ENCODE data around the gene RCC2.

RCC2 gene

DNA sequence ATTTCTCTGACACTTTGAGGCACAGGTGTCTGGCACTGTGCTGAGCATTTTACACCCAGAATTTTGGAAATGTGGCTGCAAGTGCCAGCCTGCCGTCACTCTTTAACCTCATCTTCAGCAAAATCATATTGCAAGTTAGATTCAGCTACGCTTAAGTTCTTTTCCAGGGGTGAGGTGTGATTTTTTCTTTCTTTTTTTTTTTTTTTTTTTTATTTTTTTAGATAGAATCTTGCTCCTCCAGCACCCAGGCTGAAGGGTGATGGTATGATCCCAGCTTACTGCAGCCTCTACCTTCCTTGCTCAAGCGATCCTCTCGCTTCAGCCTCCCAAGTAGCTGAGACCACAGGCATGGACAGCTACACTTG lies 2.5 kb upstream of the RCC2 start:
- DNase-seq, result no peak

DNA sequence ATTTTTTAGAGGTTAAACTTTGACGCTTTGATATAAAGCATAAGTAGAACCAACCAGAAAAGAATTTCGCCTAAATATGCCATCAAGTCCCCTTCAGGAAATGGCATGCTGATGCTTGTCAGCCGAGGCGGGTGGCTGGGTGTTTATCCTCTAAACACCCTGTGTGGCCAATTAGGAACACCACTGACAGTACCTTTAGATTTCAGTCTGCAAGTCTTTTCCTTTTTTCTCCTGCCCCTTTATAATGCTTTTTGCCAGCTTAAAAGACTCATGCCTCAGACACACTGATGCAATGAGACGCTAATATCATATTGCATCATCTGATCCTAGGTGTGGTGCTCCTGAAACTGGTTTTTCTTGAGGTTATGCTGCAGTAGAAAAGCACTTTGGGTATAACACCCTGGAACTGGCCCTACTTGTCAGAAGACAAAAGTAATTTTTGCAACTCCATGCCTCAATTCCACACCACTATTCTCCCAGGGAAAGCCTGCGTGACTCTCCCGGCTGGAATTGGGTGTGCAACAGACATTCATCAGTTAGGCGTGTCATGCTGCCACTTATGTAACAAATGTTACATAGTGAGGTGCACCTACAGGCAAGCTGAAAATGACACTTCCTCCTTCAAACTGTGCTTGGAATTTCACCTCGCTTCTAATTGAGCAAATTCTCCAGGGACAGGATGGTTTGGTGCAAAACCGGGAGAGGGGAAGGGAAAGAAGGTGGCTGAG lies 2.0 kb upstream of the RCC2 start:
- DNase-seq, result no peak

DNA sequence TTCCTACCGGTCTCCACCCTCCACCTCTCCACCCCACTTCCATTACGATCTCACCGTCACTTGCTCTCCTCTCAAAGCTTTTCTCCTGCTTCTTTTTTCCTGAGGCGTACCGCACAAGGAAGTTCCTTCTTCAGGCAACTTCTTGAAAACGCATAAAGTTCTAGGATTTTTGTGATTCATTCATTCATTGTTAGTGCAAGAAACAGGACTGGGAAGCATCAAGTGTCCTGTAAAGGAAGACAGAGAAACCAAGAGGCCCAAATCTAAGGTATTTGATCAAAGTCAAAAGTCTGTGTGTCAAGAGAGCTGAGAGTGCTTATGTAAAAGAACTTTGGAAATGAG lies 1.3 kb upstream of the RCC2 start:
- no peak for DNase-seq

DNA sequence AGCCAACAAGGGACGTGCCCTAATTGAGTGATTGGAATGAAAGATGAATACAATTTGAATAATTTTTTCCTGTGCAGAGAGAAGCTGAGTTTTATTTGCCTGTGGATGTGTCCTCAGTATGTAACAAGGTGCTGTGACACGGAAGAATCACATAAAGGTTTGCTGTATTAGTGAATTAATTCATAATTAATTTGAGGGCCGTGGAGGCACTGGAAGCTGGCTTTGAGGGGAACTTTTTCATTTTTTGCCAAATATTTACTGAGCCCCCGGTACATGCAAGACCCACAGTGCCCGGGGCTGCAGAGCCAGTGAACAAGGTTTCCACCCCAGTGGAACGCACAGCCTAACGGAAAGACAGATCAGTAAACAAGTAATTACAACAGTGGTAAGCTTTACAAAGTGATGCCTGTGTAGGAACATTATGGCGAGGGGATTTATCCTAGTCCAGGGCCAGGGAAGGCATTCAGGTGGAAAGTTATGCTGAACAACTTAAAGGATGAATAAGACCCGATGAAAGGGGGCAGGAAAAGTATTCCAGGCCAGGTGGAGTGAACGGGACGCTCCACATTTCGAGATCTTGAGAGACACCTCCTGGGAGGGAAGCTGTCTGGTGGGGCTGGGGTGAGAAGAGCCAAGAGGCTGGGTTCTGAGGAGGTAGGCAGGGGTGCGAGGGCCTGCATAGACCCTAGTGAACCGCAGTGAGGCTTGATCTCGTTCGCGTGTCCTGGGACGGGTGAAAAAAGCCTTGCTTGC lies 773 bp upstream of the RCC2 start:
- no peak for DNase-seq

DNA sequence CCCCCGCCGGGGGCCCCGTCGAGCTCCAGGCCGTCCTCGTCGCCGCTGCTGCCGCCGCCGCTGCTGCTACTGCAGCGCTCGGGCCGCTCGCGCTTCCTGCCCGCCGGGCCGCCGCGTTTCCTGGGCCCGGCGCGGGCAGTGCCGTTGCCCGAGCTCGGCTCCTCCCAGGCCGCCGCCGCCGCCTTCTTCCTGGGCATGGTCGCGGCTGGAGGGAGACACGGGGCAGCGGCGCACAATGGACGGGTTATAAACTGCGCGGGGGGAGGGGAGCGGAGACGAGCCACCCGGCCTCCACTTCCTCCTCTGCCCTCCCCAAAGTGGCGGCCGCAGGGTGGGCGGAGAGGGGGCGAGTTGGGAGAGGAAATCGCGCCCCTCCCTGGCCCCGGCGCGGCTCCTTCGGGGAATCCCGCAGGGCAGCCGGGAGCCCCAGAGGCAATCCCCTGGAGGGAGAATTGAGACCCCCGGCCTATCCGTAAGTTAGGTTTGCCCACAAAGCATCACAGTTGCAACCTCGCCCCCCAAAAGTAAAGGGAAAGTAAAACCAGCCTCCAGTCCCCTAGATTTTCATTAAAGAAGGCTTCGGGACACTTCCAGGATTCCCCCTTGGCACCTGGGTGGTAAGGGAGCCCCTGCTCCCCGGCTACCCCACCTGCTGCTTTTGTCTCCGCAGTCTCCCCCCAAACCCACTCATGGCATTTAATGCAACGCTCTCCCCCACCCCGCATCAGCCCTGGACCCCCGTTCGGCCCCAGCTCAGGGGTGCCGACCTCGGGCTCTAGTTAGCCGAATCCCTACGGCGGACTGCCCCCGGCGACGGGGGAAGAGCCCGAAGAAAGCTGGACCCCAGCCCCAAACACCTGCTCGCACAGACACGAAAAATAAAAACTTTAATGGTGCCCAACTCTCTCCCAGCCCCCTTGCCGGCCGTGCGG lies 893 bp downstream of the RCC2 start:
- peak; percentile 71 for DNase-seq

DNA sequence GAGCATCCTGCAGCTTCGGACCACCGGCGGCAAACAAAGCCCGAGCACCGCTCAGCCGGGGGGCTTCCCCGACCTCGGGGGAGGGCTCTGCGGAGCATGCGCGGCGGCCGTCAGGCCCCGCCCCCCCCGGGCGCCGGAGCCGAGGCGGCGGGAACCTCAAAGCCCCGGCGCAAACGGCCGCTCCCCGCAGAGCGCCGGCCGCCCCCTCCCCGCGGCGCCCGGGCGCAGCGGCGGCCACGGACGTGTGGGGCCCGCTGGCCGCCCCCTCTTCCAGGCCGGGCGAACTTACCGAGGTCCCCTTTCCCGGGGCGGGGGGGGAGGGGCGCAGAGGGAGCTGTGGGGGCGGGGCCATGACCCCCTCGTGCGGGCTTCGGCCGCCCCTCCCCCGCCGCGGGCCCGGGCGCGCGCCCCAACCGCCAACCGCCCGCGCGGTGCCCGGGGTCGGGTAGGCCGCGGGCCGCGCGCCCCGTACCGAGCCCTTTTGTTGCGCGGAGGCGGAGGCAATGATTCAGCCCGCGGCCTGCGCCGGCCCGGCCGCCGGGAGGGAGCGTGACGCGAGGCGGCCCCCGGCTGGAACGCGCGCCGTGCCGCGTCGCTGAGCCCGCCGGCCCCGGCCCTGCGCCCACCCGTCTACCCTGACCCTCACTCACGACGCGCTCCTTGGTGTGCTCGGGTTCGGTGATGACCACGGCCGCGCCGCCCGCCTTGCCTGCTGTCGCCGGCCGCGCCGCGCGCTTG lies 1.7 kb downstream of the RCC2 start:
- peak; percentile 35 for DNase-seq

DNA sequence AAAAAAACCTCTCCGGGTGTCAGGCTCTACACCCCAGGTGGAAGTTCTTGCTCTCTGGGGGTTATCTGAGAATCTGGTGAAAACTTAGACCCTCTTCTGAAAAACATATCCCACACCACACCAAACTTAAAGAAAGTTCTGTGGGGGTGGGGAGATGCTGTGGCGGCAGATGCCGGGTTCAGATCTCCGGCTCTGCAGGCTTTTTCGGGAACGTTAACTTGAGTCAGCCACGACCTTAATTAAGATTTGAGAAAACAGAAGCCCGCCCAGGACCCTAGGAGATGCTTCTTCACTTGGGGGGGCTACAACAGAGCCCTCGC lies 2.3 kb downstream of the RCC2 start:
- DNase-seq, result no peak

DNA sequence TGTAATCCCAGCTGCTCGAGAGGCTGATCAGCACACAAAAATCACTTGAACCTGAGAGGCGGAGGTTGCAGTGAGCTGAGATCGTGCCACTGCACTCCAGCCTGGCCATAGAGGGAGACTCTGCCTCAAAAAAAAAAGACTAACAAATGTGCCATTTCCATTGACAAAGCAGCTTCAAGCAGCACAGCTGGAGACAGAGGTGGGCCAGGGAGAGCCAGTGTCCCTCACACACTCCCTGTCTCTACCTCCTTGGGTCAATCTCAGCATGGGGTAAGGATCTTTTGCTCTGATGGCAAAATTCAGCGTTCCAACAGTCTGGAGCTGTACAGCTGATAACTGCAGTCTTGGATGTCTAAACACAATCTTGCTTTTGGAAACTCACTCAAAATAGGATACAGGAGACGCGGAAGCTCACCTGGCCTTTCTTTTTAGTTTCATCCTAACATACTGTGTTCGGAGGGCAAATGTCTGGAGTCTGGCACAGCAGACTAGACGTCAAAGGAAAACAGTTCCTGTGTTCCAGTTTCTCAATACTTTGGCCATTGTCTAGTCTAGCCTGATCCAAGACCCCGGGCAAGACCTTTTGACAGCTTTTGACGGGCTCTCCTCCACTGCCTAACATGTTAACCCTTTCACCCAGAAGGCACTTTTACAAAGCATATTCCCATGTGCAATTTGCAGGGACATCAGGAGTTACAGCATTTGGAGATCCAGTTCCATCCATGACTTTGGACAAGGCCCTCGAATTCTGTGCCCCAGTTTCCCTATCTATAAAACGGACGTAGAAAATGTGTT lies 2.9 kb downstream of the RCC2 start:
- DNase-seq, result no peak

DNA sequence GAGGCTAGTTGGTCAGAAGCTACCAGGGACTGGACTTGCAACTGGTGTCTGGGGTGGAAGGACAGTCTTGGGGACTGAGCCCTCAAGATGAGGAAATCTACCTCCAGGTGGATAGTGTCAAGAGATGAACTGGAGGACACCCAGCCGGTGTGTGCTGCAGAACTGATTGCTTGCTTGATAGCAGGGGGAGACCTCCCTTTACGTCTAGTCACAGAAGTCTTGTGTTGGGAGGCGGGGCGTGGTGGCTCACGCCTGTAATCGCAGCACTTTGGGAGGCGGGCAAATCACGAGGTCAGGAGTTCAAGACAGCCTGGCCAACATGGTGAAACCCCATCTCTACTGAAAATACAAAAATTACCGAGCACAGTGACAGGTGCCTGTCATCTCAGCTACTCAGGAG lies 4.9 kb downstream of the RCC2 start:
- DNase-seq, result no peak

DNA sequence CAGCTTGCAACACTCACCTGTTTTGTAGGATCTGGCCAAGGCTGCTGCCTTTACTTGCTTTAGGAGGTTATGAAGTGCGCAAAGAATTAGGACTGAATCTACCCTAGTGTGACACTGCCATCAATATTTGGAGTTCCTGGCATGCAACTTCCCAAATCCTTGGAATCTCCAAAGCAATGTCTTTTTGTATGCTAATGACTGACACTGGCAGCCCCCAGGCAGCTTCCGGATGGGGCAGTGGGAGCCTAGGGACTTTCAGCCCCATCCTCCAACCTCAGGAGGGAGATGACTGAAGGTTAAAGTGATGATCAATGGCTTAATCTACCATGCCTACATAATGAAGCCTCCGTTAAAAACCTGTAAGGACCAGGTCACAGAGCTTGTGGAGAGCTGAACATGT lies 5.5 kb downstream of the RCC2 start:
- no peak for DNase-seq

DNA sequence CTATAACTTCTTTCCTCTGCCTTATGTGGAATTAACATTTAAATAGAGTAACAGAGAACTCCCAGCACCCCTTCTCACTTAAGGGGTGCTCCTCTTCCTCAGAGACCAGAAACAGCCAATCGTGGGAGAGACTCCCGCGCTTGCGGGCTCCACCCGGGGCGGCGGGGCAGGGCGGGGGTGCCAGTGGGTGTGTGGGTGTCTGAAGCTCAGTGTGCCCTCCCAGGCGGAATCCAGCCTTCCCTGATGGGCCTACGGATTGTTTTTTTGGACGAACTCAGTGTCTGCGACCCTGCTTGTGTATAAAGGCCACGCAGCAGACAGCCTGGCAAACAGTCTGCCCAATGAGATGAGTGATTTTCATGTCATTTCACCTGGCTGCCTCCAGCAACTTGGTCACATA lies 6.2 kb downstream of the RCC2 start:
- DNase-seq, result no peak

DNA sequence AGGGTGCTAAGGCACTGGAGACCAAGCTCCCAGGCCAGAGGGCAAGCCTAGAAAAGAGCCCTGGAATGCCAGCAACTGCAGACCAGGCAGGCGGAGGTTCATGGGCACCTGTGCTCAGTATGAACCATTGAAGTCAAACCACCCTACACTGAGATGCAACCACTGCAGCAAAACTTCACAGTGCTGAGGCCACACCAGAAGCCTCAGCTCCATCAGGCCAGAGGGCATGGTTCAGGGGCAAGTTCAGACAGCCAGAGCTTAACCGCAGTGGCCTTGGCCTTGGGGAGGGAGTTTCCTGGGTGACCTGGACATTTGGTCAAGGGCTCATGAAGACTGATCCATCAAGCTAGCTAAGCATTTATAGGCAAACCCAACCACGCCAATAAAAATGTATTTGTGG lies 7.1 kb downstream of the RCC2 start:
- no peak for DNase-seq

DNA sequence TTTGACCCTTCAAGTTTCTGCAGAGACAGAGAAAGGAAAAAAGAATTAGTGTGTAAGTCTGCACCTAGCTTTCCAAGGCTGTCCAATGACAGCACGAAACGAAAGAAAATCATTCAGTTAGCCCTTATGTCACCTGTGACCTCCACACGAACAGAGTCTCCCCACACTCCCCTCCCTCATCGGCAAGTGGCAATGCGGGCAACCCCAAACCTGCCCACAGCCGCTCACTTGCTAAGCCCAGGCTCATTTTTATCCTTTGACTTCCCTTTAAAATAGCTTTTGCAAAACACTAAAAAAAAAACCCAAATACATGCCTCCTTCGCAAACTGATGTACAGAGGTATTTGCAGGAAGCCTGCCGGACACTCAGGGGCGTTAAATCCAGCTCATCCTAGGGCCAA lies 10.3 kb downstream of the RCC2 start:
- DNase-seq, result no peak

DNA sequence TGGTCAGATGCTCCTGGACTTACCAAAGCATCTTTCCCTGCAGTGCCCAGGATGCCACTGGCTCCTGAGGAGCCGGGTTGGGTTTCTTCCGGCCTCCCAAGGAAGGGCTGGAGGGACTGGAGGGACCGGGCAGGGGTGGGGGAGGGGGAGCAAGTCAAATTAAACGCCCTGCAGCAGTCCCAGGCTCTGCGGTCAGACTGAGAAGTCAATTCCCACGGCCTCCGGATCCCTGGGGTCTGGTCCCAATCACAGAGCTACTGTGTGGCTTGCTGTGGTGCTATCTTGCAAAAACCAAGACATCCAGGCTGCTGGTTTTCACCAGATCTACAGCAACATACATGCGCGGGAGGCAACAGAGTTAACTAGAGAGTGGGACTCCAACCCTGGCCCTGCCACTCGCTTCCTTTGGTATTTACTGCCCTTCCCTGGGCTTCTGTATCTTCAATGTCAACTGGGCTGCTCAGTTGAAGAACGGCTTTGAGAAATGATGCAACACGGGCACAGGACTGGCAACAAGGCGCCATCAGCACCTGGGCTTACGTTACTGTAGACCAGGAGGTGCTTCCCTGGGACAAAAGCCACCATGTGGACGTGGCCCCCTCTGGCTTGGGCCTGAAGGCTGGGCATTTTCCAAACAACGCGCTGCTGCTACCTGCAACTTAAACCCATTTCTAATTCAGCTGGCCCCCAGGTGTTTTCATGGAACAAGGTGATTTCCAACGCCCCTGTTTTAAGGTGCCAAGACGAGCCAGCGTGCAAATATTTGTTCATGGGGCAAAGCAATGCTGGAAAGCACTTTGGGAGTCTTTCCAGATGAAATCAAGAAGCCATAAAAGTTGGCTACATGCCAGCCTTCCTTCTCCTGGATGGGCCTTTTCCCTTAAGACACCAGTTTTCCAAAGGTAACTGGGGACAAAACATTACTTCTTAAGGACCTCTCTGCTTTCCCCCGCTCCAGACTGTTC lies 11.5 kb downstream of the RCC2 start:
- no peak for DNase-seq

DNA sequence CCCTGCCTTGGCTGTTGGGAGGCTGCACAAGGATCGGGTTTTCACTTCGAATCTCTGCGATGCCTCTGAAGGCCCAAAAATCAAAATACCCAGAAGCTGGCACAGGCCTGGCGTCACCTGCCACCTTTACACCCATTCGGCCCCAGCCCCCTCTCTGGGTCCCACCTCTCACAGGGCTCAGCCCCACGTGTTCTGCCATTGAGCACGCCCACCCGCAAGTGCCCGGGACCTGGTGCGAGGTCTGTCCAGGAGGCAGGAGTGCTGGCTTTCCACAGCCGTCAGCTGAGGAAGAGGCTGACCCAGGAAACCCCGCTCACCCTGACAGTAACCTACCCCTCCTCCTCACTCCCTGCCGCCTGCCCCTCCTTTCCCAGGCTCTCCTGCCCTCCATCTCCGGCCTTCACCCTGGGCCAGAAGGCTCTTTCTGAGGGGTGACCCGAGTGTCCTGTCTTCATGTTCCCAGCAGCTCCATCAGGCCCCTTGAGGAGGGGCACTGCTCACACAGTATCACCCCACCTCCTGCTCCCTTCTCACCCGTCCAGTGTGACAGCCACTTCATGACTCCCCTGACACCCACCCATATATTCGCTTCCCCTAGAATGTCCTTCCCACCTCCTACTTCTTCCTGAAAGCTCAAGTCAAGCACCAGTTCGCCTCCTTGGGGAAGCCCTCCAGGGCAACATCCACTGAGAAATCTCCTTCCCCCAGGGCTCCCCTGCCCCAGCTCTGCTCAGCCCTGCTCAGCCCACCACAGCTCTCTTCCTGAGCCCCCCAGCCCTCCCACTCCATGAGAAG lies 13.5 kb downstream of the RCC2 start:
- DNase-seq, result no peak

DNA sequence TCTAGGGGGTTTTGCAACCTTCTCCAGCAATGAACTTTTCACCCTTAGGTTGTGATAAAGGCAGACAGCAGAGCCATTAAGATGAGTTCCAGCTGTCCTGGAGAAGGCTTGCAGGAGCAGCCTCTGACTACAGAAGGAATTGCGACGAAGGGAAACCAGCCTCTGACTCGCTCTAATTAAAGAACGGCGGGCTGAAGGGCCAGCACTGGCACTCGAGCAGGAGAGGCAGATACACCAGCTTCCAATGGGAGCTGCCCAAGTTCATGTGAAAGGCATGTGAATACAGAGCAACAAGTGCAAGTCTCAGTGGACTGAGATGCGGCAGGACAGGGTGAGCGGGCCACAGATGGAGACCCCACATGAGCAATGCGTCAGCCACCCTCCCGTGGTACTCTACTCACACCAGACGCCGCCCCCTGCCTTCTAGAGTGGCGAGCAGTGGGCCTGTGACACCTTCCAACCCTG lies 15.7 kb downstream of the RCC2 start:
- no peak for DNase-seq

DNA sequence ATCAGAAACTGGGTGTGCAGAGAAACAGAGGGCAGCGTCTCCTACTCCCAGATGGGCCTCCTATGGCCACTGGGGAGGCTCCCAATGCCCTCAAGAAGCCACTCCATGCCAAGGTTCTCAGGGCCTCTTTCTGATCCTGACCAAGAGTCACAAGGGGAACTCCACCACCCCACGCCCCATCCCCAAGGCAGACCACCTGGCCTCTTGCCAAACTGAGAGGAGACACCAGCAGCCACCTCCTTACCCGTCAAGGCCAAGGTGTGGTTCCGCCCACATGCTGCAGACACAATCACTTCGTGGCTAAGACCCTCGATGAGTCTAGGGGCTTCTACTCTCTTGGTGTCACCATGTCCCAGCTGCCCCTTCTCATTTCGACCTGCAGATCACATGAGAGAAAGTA lies 17.0 kb downstream of the RCC2 start:
- DNase-seq, result no peak

DNA sequence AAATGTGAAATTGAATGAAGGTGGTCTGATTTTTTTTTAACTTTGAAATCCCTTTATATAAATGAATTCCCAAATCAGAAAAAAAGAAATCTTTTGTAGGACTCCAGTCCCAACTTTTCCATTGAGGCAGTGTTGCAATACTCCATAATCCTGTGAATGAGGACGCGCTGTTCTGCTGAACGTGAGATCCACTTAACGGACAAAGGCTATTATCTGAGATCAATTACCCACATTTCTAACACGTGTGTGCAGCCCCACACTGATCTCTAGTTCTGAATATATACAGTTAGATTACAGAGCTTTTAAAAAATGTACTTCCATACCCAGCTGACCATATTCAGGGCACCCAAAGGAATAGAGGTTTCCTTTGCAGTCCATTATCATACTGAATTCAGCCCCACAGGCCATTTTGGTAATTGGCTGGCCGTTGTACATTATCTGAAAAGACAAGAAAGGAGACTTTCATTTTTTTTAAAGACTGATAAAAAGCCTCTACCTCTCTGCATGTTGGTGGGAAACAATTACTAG lies 19.0 kb downstream of the RCC2 start:
- DNase-seq, result no peak

DNA sequence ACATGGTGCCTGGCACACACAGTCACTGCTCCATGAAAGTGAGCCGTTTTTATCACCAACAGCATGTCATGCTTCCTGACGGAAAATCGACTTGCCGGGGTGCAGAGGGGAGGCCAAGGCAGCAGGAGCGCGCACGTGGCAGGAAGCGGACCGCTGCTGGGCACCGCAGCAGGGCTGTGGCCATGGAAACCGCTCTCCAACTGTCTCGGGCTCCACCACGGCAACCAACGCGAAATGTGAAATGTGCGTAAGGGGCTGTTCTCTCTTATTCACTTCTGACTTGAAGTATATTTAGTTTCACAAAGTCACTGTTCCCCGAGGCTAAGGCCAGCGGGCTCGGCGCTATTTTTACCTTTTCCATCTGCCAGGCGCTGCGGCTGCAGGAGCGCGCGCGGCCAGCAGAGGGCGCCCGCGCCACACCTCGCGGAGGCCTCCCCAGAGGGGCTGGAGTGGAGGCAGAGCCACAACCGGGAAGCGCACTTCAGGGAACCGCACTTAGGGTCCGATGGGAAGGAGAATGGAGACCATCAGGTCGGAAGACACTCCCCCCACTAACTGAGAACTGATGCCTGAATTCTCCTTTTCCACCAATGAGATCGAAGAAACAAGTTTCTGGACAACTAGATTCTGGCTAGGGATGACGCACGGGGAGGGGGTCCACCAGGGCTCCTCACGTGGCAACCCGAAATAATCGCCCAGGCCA lies 19.7 kb downstream of the RCC2 start:
- no peak for DNase-seq

Measured in NCI-H146 (cell line).